Smooth muscle cell of trachea (primary cell): Measurements from ENCODE around the gene PRSS57. TPM values are rescaled to one million over a fixed set of nuclear protein-coding genes. Genes with fewer than 3 reads are reported as not detected.

ENCODE experiments used
- total RNA-seq: library from RNA; depleted of rRNA; stranded (reverse); fragments of >200 nt; gene quantifications from 2 replicates; pipeline ENCODE4 v1.2.1, GENCODE V29; 2014

The PRSS57 gene
- 0.17 TPM in 1 of 2 replicates, not detected in the other for total RNA-seq

GRCh38 chr19:695352-695949, at the start of gene PRSS57:
Gene PRSS57, minus strand, starts transcription at chr19:695452. Its CDS starts 22 bp downstream, at chr19:695430.

GRCh38 chr19:708154-709143, 13.2 kb upstream of the PRSS57 start, which contains the start of gene PALM:
Gene PALM, plus strand, starts transcription at chr19:708935. Its CDS starts 212 bp downstream, at chr19:709147.

DNA sequence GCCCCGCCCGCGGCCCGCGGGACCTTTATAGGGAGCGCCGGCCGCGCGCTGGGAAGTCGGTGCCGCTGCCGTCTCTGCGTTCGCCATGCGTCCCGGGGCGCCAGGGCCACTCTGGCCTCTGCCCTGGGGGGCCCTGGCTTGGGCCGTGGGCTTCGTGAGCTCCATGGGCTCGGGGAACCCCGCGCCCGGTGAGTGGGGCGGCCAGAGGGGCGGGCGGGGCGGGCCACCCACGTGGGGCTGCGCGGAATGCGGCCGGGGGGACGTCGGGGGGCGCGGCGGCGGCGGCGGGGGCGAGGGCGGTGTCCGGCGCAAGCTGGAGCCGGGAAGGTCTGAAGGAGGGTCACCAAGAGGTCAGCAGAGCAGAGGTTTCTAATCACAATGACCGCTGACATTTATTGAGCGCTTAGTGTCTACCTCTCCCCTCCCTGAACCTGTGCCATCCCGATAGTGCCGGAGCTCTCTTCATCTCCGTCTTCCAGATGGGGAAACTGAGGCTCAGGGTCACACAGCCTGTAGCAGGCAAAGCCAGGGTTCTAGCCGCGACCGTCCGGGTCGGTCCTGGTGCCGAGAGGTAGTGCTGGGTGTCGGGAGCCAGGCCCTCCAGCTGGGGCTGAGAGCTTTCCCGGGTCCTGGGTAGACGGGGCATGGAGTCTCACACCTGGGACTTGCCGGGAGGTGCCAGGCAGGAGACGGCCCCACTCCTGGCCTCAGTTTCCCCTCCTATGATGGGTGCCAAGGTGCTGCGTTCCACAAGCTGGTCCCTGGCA, 18.7 kb downstream of the PRSS57 start, which contains the start of gene FSTL3:
TSS of gene FSTL3 (plus strand) at position 54 of the 767 bp plus-strand sequence. CDS start at position 86, 32 bp downstream.

DNA sequence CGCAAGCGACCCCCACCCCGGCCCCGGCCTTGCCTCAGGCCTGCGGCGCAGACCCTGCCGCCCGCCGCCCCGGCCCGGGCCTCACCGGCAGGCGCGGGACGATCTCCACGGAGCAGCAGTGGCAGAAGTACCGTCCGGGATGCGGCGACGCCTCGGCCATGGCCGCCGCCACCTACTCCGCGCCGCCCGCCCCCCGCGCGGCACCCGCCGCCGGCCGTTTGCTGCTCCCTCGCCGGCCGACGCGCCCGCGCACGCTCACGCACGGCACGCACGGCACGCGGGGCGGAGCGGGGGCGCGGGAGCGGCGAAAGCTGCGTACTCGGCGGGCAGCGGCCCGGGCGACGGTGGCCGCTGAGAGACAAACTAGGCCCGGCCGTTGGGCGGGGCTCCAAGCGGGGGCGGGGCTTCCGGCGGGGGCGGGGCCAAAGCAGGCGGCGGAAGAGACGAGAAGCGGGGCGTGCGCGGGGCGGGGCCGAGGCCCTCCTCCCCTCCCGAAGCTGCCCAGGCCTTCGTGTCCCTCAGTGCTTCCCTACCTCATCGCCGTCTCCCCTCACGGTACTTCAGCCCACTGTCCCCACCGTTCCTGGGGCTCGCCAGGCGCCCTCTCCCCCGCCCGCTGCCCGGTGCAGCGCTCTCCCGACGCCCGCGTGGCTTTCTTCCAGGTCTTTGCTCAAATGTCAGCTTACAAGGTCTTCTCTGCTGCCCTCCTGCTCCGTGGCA, 32.1 kb downstream of the PRSS57 start, which contains the start of gene RNF126:
TSS of gene RNF126 (minus strand) at position 253 of the 720 bp plus-strand sequence. CDS start at position 160, 93 bp downstream.

DNA sequence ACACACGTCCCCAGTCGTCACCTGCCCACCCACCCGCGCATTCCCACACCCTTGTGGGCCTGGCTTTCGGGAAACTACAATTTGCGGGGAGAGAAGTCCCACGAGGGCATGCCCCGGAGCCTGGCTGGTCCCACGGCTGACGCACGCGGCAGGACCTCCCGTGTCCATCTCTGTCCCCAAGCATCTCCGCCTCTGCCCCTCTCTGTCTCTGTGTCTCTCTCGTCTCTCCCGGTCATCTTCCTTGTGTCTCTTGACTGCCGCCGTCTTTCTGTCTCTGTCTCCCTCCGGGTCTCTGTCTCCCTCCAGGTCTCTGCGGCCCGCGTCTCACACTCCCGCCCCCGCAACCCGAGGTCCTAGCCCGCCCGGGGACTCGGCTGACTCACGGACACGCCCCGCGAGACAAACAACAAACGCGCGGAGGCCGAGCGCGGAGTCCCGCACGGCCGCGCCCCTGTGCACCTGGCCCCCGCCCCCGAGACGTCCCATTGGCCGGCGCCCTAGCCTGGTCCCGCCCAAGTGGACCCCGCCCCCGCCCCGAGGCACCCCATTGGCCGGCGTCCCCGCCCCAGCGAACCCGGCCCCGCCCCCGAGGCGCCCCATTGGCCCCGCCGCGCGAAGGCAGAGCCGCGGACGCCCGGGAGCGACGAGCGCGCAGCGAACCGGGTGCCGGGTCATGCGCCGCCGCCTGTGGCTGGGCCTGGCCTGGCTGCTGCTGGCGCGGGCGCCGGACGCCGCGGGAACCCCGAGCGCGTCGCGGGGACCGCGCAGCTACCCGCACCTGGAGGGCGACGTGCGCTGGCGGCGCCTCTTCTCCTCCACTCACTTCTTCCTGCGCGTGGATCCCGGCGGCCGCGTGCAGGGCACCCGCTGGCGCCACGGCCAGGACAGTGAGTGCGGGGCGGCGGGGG, 55.7 kb downstream of the PRSS57 start, which contains the start of gene FGF22:
TSS of gene FGF22 (plus strand) at position 627 of the 908 bp plus-strand sequence. CDS start at position 674, 47 bp downstream.

Other genes starting within 250 kb of the PRSS57 start
- gene SHC2, start 234.4 kb downstream of the PRSS57 start, total RNA-seq, result 1.0 and 10.3 TPM in 2 replicates
- 0.15 TPM in 1 of 2 replicates, not detected in the other for gene MADCAM1, start 199.0 kb downstream of the PRSS57 start, total RNA-seq
- 61.4 and 69.1 TPM in 2 replicates for gene TPGS1, start 188.0 kb downstream of the PRSS57 start, total RNA-seq
- 49.2 and 67.0 TPM in 2 replicates for gene CDC34, start 163.7 kb downstream of the PRSS57 start, total RNA-seq
- 0.17 TPM in 1 of 2 replicates, not detected in the other for gene GZMM, start 151.4 kb downstream of the PRSS57 start, total RNA-seq
- 327 and 538 TPM in 2 replicates for gene BSG, start 122.9 kb downstream of the PRSS57 start, total RNA-seq
- 0.73 and 1.7 TPM in 2 replicates for gene HCN2, start 105.6 kb downstream of the PRSS57 start, total RNA-seq
- gene POLRMT, start 61.9 kb downstream of the PRSS57 start, total RNA-seq, result 20.7 and 29.3 TPM in 2 replicates
- 0.15 TPM in 1 of 2 replicates, not detected in the other for gene FGF22, start 55.6 kb downstream of the PRSS57 start, total RNA-seq
- gene RNF126, start 32.2 kb downstream of the PRSS57 start, total RNA-seq, result 21.5 and 24.1 TPM in 2 replicates
- gene FSTL3, start 19.1 kb downstream of the PRSS57 start, total RNA-seq, result 15.9 and 77.4 TPM in 2 replicates
- 3.9 and 41.4 TPM in 2 replicates for gene PALM, start 13.5 kb upstream of the PRSS57 start, total RNA-seq
- under 0.01 and 0.17 TPM in 2 replicates for gene MISP, start 55.7 kb upstream of the PRSS57 start, total RNA-seq
- gene PTBP1, start 102.0 kb upstream of the PRSS57 start, total RNA-seq, result 72.0 and 99.4 TPM in 2 replicates
- 0.15 and 2.5 TPM in 2 replicates for gene PLPPR3, start 126.5 kb upstream of the PRSS57 start, total RNA-seq
- gene AZU1, start 132.4 kb upstream of the PRSS57 start, total RNA-seq, result under 0.01 TPM in 1 of 2 replicates, not detected in the other
- gene PRTN3, start 145.5 kb upstream of the PRSS57 start, total RNA-seq, result not detected in 2 replicates
- gene ELANE, start 156.9 kb upstream of the PRSS57 start, total RNA-seq, result 0.66 TPM in 1 of 2 replicates, not detected in the other
- 38.5 and 194 TPM in 2 replicates for gene CFD, start 164.2 kb upstream of the PRSS57 start, total RNA-seq
- 45.8 and 46.6 TPM in 2 replicates for gene MED16, start 197.7 kb upstream of the PRSS57 start, total RNA-seq
- not detected in 2 replicates for gene RNU6-9, start 198.0 kb upstream of the PRSS57 start, total RNA-seq
- 16.6 and 23.3 TPM in 2 replicates for gene R3HDM4, start 217.8 kb upstream of the PRSS57 start, total RNA-seq
- gene KISS1R, start 221.9 kb upstream of the PRSS57 start, total RNA-seq, result not detected in 2 replicates
- gene ARID3A, start 230.6 kb upstream of the PRSS57 start, total RNA-seq, result 9.2 and 21.7 TPM in 2 replicates